Astrocyte of the cerebellum (primary cell): Measurements from ENCODE around the gene SLC34A1.
"Not testable (repeated sequence)": the region's sequence is repeated elsewhere in the genome, so short reads cannot be mapped to it uniquely, and the experiment has no call there.

Experiments
- DNase-seq: peaks from one replicate; pipeline ENCODE4 v3.0.0-alpha.2; 2011; ENCODE audit warnings: low read depth
- H3K4me3 ChIP-seq: 2 replicates; pipeline ENCODE4 v1.5.1; 2011; ENCODE audit warnings: mild to moderate bottlenecking, low read depth, low read length, moderate library complexity
- CTCF ChIP-seq: IDR thresholded peaks from 2 replicates; pipeline ENCODE4 v1.5.1; 2012; ENCODE audit warnings: low read length, low read depth, moderate library complexity, mild to moderate bottlenecking; ENCODE audit errors: missing control alignments
- in situ Hi-C: cut with HindIII; loops from 2 replicates; pipeline ENCODE4 v1.10.0; 2017; ENCODE audit warnings: low sequenced_read_pairs

The SLC34A1 gene

GRCh38 chr5:177371120-177372033 lies 12.9 kb upstream of the SLC34A1 start:
- TF ChIP-seq CTCF = no peak
- in situ Hi-C loops = no loop called here
- DNase-seq = no peak
- H3K4me3 ChIP-seq = peak overlapping the region; percentile 22

- no peak for DNase-seq
- TF ChIP-seq CTCF = no peak
- H3K4me3 ChIP-seq = no peak overlapping the region
- in situ Hi-C loops = no loop called here
Observed at GRCh38 chr5:177372034-177372896, 12.0 kb upstream of the SLC34A1 start.

- in situ Hi-C loops = no loop called here
- DNase-seq = no peak
- no peak overlapping the region for H3K4me3 ChIP-seq
- no peak for TF ChIP-seq CTCF
Observed at GRCh38 chr5:177372910-177373309, 11.3 kb upstream of the SLC34A1 start.

- H3K4me3 ChIP-seq = no peak overlapping the region
- no peak for TF ChIP-seq CTCF
- in situ Hi-C loops = no loop called here
- no peak for DNase-seq
Observed at GRCh38 chr5:177373806-177374205, 10.4 kb upstream of the SLC34A1 start.

GRCh38 chr5:177374211-177374610 lies 10.0 kb upstream of the SLC34A1 start:
- in situ Hi-C loops = no loop called here
- no peak for TF ChIP-seq CTCF
- no peak overlapping the region for H3K4me3 ChIP-seq
- DNase-seq = no peak

GRCh38 chr5:177375516-177375915 lies 8.7 kb upstream of the SLC34A1 start:
- in situ Hi-C loops, H3K4me3 ChIP-seq, DNase-seq: not testable (repeated sequence)
